Measurements from ENCODE around the gene UBE2J1. TPM values are rescaled to one million over a fixed set of nuclear protein-coding genes. Genes with fewer than 3 reads are reported as not detected.

The UBE2J1 gene
- total and polyA plus RNA-seq, 2 donors (not counting 1 experiment from before 2014, with no cell fraction given) = 27.6 to 53.6 TPM

GRCh38 chr6:89289710-89290109, 62.8 kb downstream of the UBE2J1 start:
- Histone ChIP-seq H3K4me1 (ENCODE audit: control insufficient read depth, extremely low read depth, insufficient read depth, low read length) (no peaks in the 10 kb centered on the region), H3K27ac (ENCODE audit: insufficient read depth, low read length) (no peak overlapping the region), H4K20me1 (ENCODE audit: control insufficient read depth, extremely low read depth, insufficient read depth, low read length) (no peaks in the 10 kb centered on the region), H2AFZ (ENCODE audit: low read length) (no peak overlapping the region), H3K36me3 (ENCODE audit: control insufficient read depth, insufficient read depth, low read length) (no peaks in the 10 kb centered on the region), H3K9me3 (ENCODE audit: control insufficient read depth, insufficient read depth, low read depth, low read length) (no peaks in the 10 kb centered on the region), H3K27me3 (ENCODE audit: control insufficient read depth, insufficient read depth, low read length) (peaks cover 6% of the 10 kb centered on the region), H3K9ac (ENCODE audit: insufficient read depth, low read length) (no peak overlapping the region), H3K79me2 (ENCODE audit: control insufficient read depth, insufficient read depth, low read length) (no peaks in the 10 kb centered on the region), H3K4me3 (replicated peaks in 1 of 4; ENCODE audit: control extremely low read depth in 1 of 4, insufficient read depth in 1 of 4, low read depth in 3 of 4, low read length in 4 of 4) (no peak overlapping the region), H3K4me2 (ENCODE audit: extremely low read depth, insufficient read depth, low read length) (no peak overlapping the region)
- TF ChIP-seq CTCF (conservative IDR thresholded peaks at IDR 0.05 in 1 of 2, IDR thresholded peaks at IDR 0.05 in 1 of 2; ENCODE audit: low read depth in 1 of 2, low read length in 2 of 2) = no peak
- TF ChIP-seq EZH2 (IDR thresholded peaks at IDR 0.05; ENCODE audit: low read length, missing control alignments) = no peak
- DNase-seq (ENCODE audit: low read depth in 2 of 2) = no peak

- Histone ChIP-seq H3K9me3 (ENCODE audit: control insufficient read depth, insufficient read depth, low read depth, low read length) (no peaks in the 10 kb centered on the region), H2AFZ (ENCODE audit: low read length) (no peak overlapping the region), H4K20me1 (ENCODE audit: control insufficient read depth, extremely low read depth, insufficient read depth, low read length) (no peaks in the 10 kb centered on the region), H3K9ac (ENCODE audit: insufficient read depth, low read length) (no peak overlapping the region), H3K4me3 (replicated peaks in 1 of 4; ENCODE audit: control extremely low read depth in 1 of 4, insufficient read depth in 1 of 4, low read depth in 3 of 4, low read length in 4 of 4) (no peak overlapping the region), H3K4me2 (ENCODE audit: extremely low read depth, insufficient read depth, low read length) (no peak overlapping the region), H3K27ac (ENCODE audit: insufficient read depth, low read length) (no peak overlapping the region), H3K79me2 (ENCODE audit: control insufficient read depth, insufficient read depth, low read length) (no peaks in the 10 kb centered on the region), H3K36me3 (ENCODE audit: control insufficient read depth, insufficient read depth, low read length) (no peaks in the 10 kb centered on the region), H3K27me3 (ENCODE audit: control insufficient read depth, insufficient read depth, low read length) (peaks cover 6% of the 10 kb centered on the region), H3K4me1 (ENCODE audit: control insufficient read depth, extremely low read depth, insufficient read depth, low read length) (no peaks in the 10 kb centered on the region)
- TF ChIP-seq EZH2 (IDR thresholded peaks at IDR 0.05; ENCODE audit: low read length, missing control alignments) = no peak
- TF ChIP-seq CTCF (conservative IDR thresholded peaks at IDR 0.05 in 1 of 2, IDR thresholded peaks at IDR 0.05 in 1 of 2; ENCODE audit: low read depth in 1 of 2, low read length in 2 of 2) = no peak
- DNase-seq (ENCODE audit: low read depth in 2 of 2) = no peak
Observed at GRCh38 chr6:89287351-89288028, 65.0 kb downstream of the UBE2J1 start.

- H3K4me1 ChIP-seq (ENCODE audit: control insufficient read depth, extremely low read depth, insufficient read depth, low read length) = no peaks in the 10 kb centered on the region
- H3K9ac ChIP-seq (ENCODE audit: insufficient read depth, low read length) = no peak overlapping the region
- H3K79me2 ChIP-seq (ENCODE audit: control insufficient read depth, insufficient read depth, low read length) = no peaks in the 10 kb centered on the region
- TF ChIP-seq EZH2 (IDR thresholded peaks at IDR 0.05; ENCODE audit: low read length, missing control alignments) (no peak), CTCF (conservative IDR thresholded peaks at IDR 0.05 in 1 of 2, IDR thresholded peaks at IDR 0.05 in 1 of 2; ENCODE audit: low read depth in 1 of 2, low read length in 2 of 2) (no peak)
- H3K27me3 ChIP-seq (ENCODE audit: control insufficient read depth, insufficient read depth, low read length) = peaks cover 6% of the 10 kb centered on the region
- no peaks in the 10 kb centered on the region for H4K20me1 ChIP-seq (ENCODE audit: control insufficient read depth, extremely low read depth, insufficient read depth, low read length)
- DNase-seq (ENCODE audit: low read depth in 2 of 2) = no peak
- H2AFZ ChIP-seq (ENCODE audit: low read length) = no peak overlapping the region
- no peaks in the 10 kb centered on the region for H3K9me3 ChIP-seq (ENCODE audit: control insufficient read depth, insufficient read depth, low read depth, low read length)
- H3K4me2 ChIP-seq (ENCODE audit: extremely low read depth, insufficient read depth, low read length) = no peak overlapping the region
- no peak overlapping the region for H3K4me3 ChIP-seq (replicated peaks in 1 of 4; ENCODE audit: control extremely low read depth in 1 of 4, insufficient read depth in 1 of 4, low read depth in 3 of 4, low read length in 4 of 4)
- H3K27ac ChIP-seq (ENCODE audit: insufficient read depth, low read length) = no peak overlapping the region
- H3K36me3 ChIP-seq (ENCODE audit: control insufficient read depth, insufficient read depth, low read length) = no peaks in the 10 kb centered on the region
Observed at GRCh38 chr6:89286516-89286915, 66.0 kb downstream of the UBE2J1 start.

Data from fibroblast of lung (primary cell).